Stimulated activated CD8-positive, alpha-beta memory T cell treated with anti-CD3 and anti-CD28 coated beads, Interleukin-12 subunit alpha, Interleukin-12 subunit beta, amount 100 ng/mL, for 24 hours (primary cell): ENCODE measurements around the gene PCDH17.

ENCODE experiments used
- DNase-seq: peaks from one replicate; pipeline ENCODE4 v3.0.0-alpha.2; 2020; ENCODE audit errors: extremely low read depth

The PCDH17 gene

GRCh38 chr13:57631596-57632275 lies at the start of gene PCDH17:
PCDH17 (plus strand) TSS chr13:57631744; CDS start chr13:57632547, 803 bp downstream.
- no peak for DNase-seq

GRCh38 chr13:57582032-57582431 lies 49.5 kb upstream of the PCDH17 start:
- no peak for DNase-seq

- DNase-seq, result no peak
These were observed 48.0 kb upstream of the PCDH17 start for GRCh38 chr13:57583529-57583928.

- no peak for DNase-seq
These were observed 42.9 kb upstream of the PCDH17 start for GRCh38 chr13:57588639-57589038.

GRCh38 chr13:57595775-57596174 lies 35.8 kb upstream of the PCDH17 start:
- DNase-seq, result no peak

- DNase-seq, result no peak
These were observed 30.0 kb upstream of the PCDH17 start for GRCh38 chr13:57601536-57601935.

- DNase-seq, result no peak
These were observed 27.1 kb upstream of the PCDH17 start for GRCh38 chr13:57604442-57604841.

GRCh38 chr13:57611969-57612368 lies 19.6 kb upstream of the PCDH17 start:
- DNase-seq, result no peak

- no peak for DNase-seq
These were observed 19.0 kb upstream of the PCDH17 start for GRCh38 chr13:57612568-57612967.

GRCh38 chr13:57624565-57625435 lies 6.7 kb upstream of the PCDH17 start:
- DNase-seq, result no peak

GRCh38 chr13:57627663-57628062 lies 3.9 kb upstream of the PCDH17 start:
- no peak for DNase-seq

GRCh38 chr13:57629391-57629804 lies 2.1 kb upstream of the PCDH17 start:
- DNase-seq, result no peak

GRCh38 chr13:57629821-57630235 lies 1.7 kb upstream of the PCDH17 start:
- peak; percentile 5 for DNase-seq

- no peak for DNase-seq
These were observed 616 bp upstream of the PCDH17 start for GRCh38 chr13:57630661-57631595.

- no peak for DNase-seq
These were observed 964 bp downstream of the PCDH17 start for GRCh38 chr13:57632276-57633140.

GRCh38 chr13:57633141-57633949 lies 1.8 kb downstream of the PCDH17 start:
- DNase-seq, result no peak

- no peak for DNase-seq
These were observed 2.6 kb downstream of the PCDH17 start for GRCh38 chr13:57633950-57634838.

GRCh38 chr13:57634839-57635165 lies 3.3 kb downstream of the PCDH17 start:
- no peak for DNase-seq

GRCh38 chr13:57635541-57636085 lies 4.1 kb downstream of the PCDH17 start:
- no peak for DNase-seq
